K562 (cell line): Measurements from ENCODE around the gene RPS19. TPM values are rescaled to one million over a fixed set of nuclear protein-coding genes. Genes with fewer than 3 reads are reported as not detected.

ENCODE experiments used
- ATF1 ChIP-seq, 2 experiments: fragments of 450-650 bp in 1 of 2; IDR thresholded peaks; 2 replicates each; pipeline ENCODE4 v1.6.1; 2016; ENCODE audit warnings: missing compliant biosample characterization in 1 of 2, missing genetic modification characterization in 1 of 2
- DACH1 ChIP-seq: fragments of 450-650 bp; IDR thresholded peaks from 2 replicates; pipeline ENCODE4 v1.6.1; 2018; ENCODE audit not compliant: partially characterized antibody
- E2F3 ChIP-seq: fragments of 250-450 bp; sonication (Bioruptor Pico); IDR thresholded peaks from 2 replicates; pipeline ENCODE4 v1.4.0; 2020; ENCODE audit warnings: mild to moderate bottlenecking
- KLF16 ChIP-seq: IDR thresholded peaks from 2 replicates; pipeline ENCODE4 v1.6.1; 2016; ENCODE audit warnings: antibody characterized with exemption
- MCM5 ChIP-seq: fragments of 450-650 bp; IDR thresholded peaks from 2 replicates; pipeline ENCODE4 v1.6.1; 2016; ENCODE audit warnings: low read depth
- NFE2L1 ChIP-seq: fragments of 450-650 bp; IDR thresholded peaks from 2 replicates; pipeline ENCODE4 v1.6.1; 2016; ENCODE audit warnings: missing genetic modification characterization, low read depth, mild to moderate bottlenecking, missing compliant biosample characterization, moderate library complexity, borderline replicate concordance
- RBM17 ChIP-seq: fragments of 200-400 bp; formaldehyde crosslinking; IDR thresholded peaks from 2 replicates; pipeline ENCODE4 v1.6.1; 2017; ENCODE audit warnings: low read depth, mild to moderate bottlenecking, low read length, borderline replicate concordance
- RFX5 ChIP-seq: IDR thresholded peaks from 2 replicates; pipeline ENCODE4 v1.6.1; 2011; ENCODE audit warnings: low read depth, mild to moderate bottlenecking, improper control_type of control experiment, low read length
- SIX5 ChIP-seq, 2 experiments: IDR thresholded peaks; 2 replicates each; pipeline ENCODE4 v1.6.1; 2011; ENCODE audit warnings: low read length in 2 of 2, borderline replicate concordance in 1 of 2, low read depth in 1 of 2, mild to moderate bottlenecking in 1 of 2, moderate library complexity in 1 of 2; ENCODE audit not compliant: insufficient read depth in 1 of 2
- SRSF9 ChIP-seq: fragments of 200-400 bp; formaldehyde crosslinking; IDR thresholded peaks from 2 replicates; pipeline ENCODE4 v1.6.1; 2017; ENCODE audit warnings: low read depth, low read length, borderline replicate concordance
- ZNF224 ChIP-seq: sonication (generic); formaldehyde crosslinking; IDR thresholded peaks from 2 replicates; pipeline ENCODE4 v1.8.0; 2022; ENCODE audit warnings: mild to moderate bottlenecking, missing genetic modification reagents
- ZNF695 ChIP-seq: fragments of 450-650 bp; formaldehyde crosslinking; IDR thresholded peaks from 2 replicates; pipeline ENCODE4 v1.4.0; 2020; ENCODE audit warnings: mild to moderate bottlenecking, moderate library complexity
- polyA plus RNA-seq, 8 experiments: library from polyadenylated mRNA; depleted of rRNA in 4 of 8; stranded (reverse) in 5 of 8; unstranded in 3 of 8; fragments of >200 nt; fragmentation: Nextera tagmentation in 2 of 8; fragmentation: Illumina TruSeq in 1 of 8; extraction: Ambion mirVana in 2 of 8; extraction: Trizol in 1 of 8; gene quantifications; 2 replicates each; pipeline versions ENCODE4 v1.2.1 to v1.2.3, GENCODE V29; 2011 to 2014; ENCODE audit warnings: inconsistent platforms in 1 of 8, missing spikeins in 1 of 8
- total RNA-seq, 7 experiments: library from RNA; depleted of rRNA in 6 of 7; stranded (reverse); fragments of >200 nt in 6 of 7; fragmentation: Illumina TruSeq in 2 of 7; extraction: Trizol in 2 of 7; gene quantifications; 2 replicates each; pipeline versions ENCODE4 v1.2.1 to v1.2.3, GENCODE V29; 2011 to 2021; ENCODE audit warnings: low replicate concordance in 1 of 7
- TF ChIP-seq, protein P1 (sequence below): fragments of 450-650 bp; formaldehyde crosslinking; IDR thresholded peaks from 2 replicates; pipeline ENCODE4 v1.4.0; 2020; ENCODE audit warnings: mild to moderate bottlenecking, moderate library complexity
- TF ChIP-seq, protein P2 (sequence below): fragments of 450-650 bp; IDR thresholded peaks from 2 replicates; pipeline ENCODE4 v1.6.1; 2018; ENCODE audit not compliant: partially characterized antibody
- TF ChIP-seq, protein P3 (sequence below): fragments of 150-350 bp; conservative IDR thresholded peaks from 2 replicates; pipeline ENCODE4 v1.6.1; 2014; ENCODE audit warnings: low read length
- TF ChIP-seq, protein P4 (sequence below): IDR thresholded peaks from 3 replicates; pipeline ENCODE4 v1.6.1; 2011; ENCODE audit warnings: borderline replicate concordance, mild to moderate bottlenecking; ENCODE audit not compliant: insufficient read length, insufficient read depth
- TF ChIP-seq, protein P5 (sequence below): sonication (generic); formaldehyde crosslinking; IDR thresholded peaks from 2 replicates; pipeline ENCODE4 v1.9.0; 2022; ENCODE audit warnings: mild to moderate bottlenecking, missing genetic modification reagents

RPS19 gene
- total and polyA plus RNA-seq, 9 of the 15 experiments (the other 6 are each of a cell fraction or from before 2014, with no cell fraction given): 1,964 to 3,408 (median 2,747) TPM

DNA sequence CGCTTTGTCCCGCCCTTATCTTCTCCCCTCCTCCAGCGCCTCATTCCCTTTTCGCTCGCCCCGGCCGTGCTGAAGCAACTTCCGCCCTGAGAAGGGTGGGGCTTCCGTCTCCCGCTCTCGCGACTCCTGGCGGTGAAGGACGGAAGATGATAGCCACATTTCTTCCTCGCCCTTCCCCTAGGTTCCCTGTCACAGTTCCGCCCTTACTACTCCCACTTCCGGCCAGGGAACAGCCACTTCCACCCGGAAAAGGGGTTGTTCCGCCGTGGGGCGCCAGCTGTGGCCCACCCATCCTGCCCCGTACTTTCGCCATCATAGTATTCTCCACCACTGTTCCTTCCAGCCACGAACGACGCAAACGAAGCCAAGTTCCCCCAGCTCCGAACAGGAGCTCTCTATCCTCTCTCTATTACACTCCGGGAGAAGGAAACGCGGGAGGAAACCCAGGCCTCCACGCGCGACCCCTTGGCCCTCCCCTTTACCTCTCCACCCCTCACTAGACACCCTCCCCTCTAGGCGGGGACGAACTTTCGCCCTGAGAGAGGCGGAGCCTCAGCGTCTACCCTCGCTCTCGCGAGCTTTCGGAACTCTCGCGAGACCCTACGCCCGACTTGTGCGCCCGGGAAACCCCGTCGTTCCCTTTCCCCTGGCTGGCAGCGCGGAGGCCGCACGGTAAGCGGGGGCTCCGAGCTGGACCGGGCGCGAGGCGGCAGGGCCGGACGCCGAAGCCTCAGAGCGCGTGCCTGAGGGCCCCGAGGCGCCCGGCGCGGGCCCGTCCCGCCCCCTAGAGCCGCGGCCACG lies at the start of gene RPS19 (continued):
- TF ChIP-seq, protein P1, sequence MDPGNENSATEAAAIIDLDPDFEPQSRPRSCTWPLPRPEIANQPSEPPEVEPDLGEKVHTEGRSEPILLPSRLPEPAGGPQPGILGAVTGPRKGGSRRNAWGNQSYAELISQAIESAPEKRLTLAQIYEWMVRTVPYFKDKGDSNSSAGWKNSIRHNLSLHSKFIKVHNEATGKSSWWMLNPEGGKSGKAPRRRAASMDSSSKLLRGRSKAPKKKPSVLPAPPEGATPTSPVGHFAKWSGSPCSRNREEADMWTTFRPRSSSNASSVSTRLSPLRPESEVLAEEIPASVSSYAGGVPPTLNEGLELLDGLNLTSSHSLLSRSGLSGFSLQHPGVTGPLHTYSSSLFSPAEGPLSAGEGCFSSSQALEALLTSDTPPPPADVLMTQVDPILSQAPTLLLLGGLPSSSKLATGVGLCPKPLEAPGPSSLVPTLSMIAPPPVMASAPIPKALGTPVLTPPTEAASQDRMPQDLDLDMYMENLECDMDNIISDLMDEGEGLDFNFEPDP: no peak
- TF ChIP-seq KLF16: no peak
- TF ChIP-seq DACH1: peak; percentile 75
- no peak for TF ChIP-seq RFX5
- TF ChIP-seq NFE2L1: no peak
- TF ChIP-seq MCM5: no peak
- TF ChIP-seq, protein P2, sequence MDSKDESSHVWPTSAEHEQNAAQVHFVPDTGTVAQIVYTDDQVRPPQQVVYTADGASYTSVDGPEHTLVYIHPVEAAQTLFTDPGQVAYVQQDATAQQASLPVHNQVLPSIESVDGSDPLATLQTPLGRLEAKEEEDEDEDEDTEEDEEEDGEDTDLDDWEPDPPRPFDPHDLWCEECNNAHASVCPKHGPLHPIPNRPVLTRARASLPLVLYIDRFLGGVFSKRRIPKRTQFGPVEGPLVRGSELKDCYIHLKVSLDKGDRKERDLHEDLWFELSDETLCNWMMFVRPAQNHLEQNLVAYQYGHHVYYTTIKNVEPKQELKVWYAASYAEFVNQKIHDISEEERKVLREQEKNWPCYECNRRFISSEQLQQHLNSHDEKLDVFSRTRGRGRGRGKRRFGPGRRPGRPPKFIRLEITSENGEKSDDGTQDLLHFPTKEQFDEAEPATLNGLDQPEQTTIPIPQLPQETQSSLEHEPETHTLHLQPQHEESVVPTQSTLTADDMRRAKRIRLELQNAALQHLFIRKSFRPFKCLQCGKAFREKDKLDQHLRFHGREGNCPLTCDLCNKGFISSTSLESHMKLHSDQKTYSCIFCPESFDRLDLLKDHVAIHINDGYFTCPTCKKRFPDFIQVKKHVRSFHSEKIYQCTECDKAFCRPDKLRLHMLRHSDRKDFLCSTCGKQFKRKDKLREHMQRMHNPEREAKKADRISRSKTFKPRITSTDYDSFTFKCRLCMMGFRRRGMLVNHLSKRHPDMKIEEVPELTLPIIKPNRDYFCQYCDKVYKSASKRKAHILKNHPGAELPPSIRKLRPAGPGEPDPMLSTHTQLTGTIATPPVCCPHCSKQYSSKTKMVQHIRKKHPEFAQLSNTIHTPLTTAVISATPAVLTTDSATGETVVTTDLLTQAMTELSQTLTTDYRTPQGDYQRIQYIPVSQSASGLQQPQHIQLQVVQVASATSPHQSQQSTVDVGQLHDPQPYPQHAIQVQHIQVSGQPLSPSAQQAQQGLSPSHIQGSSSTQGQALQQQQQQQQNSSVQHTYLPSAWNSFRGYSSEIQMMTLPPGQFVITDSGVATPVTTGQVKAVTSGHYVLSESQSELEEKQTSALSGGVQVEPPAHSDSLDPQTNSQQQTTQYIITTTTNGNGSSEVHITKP: peak; percentile 95
- TF ChIP-seq, protein P3, sequence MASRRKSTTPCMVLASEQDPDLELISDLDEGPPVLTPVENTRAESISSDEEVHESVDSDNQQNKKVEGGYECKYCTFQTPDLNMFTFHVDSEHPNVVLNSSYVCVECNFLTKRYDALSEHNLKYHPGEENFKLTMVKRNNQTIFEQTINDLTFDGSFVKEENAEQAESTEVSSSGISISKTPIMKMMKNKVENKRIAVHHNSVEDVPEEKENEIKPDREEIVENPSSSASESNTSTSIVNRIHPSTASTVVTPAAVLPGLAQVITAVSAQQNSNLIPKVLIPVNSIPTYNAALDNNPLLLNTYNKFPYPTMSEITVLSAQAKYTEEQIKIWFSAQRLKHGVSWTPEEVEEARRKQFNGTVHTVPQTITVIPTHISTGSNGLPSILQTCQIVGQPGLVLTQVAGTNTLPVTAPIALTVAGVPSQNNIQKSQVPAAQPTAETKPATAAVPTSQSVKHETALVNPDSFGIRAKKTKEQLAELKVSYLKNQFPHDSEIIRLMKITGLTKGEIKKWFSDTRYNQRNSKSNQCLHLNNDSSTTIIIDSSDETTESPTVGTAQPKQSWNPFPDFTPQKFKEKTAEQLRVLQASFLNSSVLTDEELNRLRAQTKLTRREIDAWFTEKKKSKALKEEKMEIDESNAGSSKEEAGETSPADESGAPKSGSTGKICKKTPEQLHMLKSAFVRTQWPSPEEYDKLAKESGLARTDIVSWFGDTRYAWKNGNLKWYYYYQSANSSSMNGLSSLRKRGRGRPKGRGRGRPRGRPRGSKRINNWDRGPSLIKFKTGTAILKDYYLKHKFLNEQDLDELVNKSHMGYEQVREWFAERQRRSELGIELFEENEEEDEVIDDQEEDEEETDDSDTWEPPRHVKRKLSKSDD: peak; percentile 99
- peak; percentile 69 to 79 for TF ChIP-seq SIX5 (IDR thresholded peaks at IDR 0.05; ENCODE audit: borderline replicate concordance in 1 of 2, insufficient read depth in 1 of 2, low read depth in 1 of 2, low read length in 2 of 2)
- TF ChIP-seq RBM17: no peak
- TF ChIP-seq ATF1 (CRISPR knock-in tag; IDR thresholded peaks at IDR 0.05): no peak
- TF ChIP-seq ATF1 (tag; IDR thresholded peaks at IDR 0.05): peak; percentile 90
- TF ChIP-seq, protein P4, sequence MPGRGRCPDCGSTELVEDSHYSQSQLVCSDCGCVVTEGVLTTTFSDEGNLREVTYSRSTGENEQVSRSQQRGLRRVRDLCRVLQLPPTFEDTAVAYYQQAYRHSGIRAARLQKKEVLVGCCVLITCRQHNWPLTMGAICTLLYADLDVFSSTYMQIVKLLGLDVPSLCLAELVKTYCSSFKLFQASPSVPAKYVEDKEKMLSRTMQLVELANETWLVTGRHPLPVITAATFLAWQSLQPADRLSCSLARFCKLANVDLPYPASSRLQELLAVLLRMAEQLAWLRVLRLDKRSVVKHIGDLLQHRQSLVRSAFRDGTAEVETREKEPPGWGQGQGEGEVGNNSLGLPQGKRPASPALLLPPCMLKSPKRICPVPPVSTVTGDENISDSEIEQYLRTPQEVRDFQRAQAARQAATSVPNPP: no peak
- no peak for TF ChIP-seq ZNF695 (CRISPR knock-in tag)
- TF ChIP-seq ZNF224: no peak
- TF ChIP-seq E2F3 (CRISPR knock-in tag): peak; percentile 68
- no peak for TF ChIP-seq SRSF9
- TF ChIP-seq, protein P5, sequence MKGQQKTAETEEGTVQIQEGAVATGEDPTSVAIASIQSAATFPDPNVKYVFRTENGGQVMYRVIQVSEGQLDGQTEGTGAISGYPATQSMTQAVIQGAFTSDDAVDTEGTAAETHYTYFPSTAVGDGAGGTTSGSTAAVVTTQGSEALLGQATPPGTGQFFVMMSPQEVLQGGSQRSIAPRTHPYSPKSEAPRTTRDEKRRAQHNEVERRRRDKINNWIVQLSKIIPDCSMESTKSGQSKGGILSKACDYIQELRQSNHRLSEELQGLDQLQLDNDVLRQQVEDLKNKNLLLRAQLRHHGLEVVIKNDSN (CRISPR knock-in tag): no peak
